Measurements from ENCODE around the gene RTTN.
A peak's percentile ranks its signal among the peaks of the same experiment; 100 is the strongest.

The RTTN gene

DNA sequence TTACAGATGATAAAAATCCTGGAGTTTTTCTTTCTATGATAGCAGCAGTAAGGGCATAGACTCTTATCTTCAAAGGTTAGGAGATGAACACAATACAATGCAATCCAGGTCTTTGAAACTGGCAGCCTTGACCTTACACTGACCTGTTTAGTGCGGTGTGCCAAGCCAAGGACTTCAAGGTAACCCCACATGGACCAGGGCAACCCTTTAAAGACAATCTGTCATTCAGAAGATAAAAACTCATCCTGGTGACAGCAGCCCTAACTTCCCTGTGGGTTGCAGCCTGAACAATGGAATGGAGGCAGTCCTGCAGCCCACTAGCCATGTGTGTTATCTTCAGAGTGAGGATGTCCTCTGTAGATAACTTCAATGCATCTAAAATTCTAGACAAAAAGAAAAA lies 78.1 kb downstream of the RTTN start:
- Histone ChIP-seq H3K4me3 (ENCODE audit: control insufficient read depth in 1 of 7, extremely low read depth in 1 of 7, insufficient read depth in 4 of 7, low read depth in 2 of 7, low read length in 6 of 7) (no peak overlapping the region), H3K27me3 (replicated peaks in 2 of 5; ENCODE audit: control insufficient read depth in 4 of 5, insufficient read depth in 5 of 5, low read length in 4 of 5) (no peaks in the 10 kb centered on the region), H3K36me3 (ENCODE audit: control insufficient read depth in 4 of 4, insufficient read depth in 4 of 4, low read length in 3 of 4) (peaks cover 3 to 24% (median 15%) of the 10 kb centered on the region in 4 experiments), H3K4me1 (ENCODE audit: control extremely low read depth in 1 of 4, control insufficient read depth in 4 of 4, insufficient read depth in 4 of 4, low read length in 3 of 4) (no peaks in the 10 kb centered on the region), H3K9me3 (ENCODE audit: control extremely low read depth in 1 of 5, control insufficient read depth in 4 of 5, insufficient read depth in 2 of 5, low read depth in 1 of 5, low read length in 4 of 5) (no peaks in the 10 kb centered on the region), H3K27ac (ENCODE audit: insufficient read depth in 1 of 2, low read depth in 1 of 2, low read length in 2 of 2, poor library complexity in 1 of 2, severe bottlenecking in 2 of 2) (no peak overlapping the region)
- WGBS (ENCODE audit: insufficient coverage), result 100% methylated on average over 1 of the region's 1 CpG
- ChIA-PET POLR2A (no interaction called here), CTCF (no interaction called here)
- DNase-seq, result peak in 1 of 3 donors; percentile 16

- ChIA-PET CTCF (no interaction called here), POLR2A (no interaction called here)
- peaks cover 3 to 24% (median 15%) of the 10 kb centered on the region in 4 experiments for H3K36me3 ChIP-seq (ENCODE audit: control insufficient read depth in 4 of 4, insufficient read depth in 4 of 4, low read length in 3 of 4)
- no peaks in the 10 kb centered on the region for H3K27me3 ChIP-seq (replicated peaks in 2 of 5; ENCODE audit: control insufficient read depth in 4 of 5, insufficient read depth in 5 of 5, low read length in 4 of 5)
- H3K4me1 ChIP-seq (ENCODE audit: control extremely low read depth in 1 of 4, control insufficient read depth in 4 of 4, insufficient read depth in 4 of 4, low read length in 3 of 4), result no peaks in the 10 kb centered on the region
- DNase-seq, result no peak
- no peaks in the 10 kb centered on the region for H3K9me3 ChIP-seq (ENCODE audit: control extremely low read depth in 1 of 5, control insufficient read depth in 4 of 5, insufficient read depth in 2 of 5, low read depth in 1 of 5, low read length in 4 of 5)
- no peak overlapping the region for H3K27ac ChIP-seq (ENCODE audit: insufficient read depth in 1 of 2, low read depth in 1 of 2, low read length in 2 of 2, poor library complexity in 1 of 2, severe bottlenecking in 2 of 2)
- no peak overlapping the region for H3K4me3 ChIP-seq (ENCODE audit: control insufficient read depth in 1 of 7, extremely low read depth in 1 of 7, insufficient read depth in 4 of 7, low read depth in 2 of 7, low read length in 6 of 7)
- WGBS (ENCODE audit: insufficient coverage), result no CpG with 5 or more reads among the region's 1 CpG
Observed at GRCh38 chr18:70126832-70127231, 78.7 kb downstream of the RTTN start.

GRCh38 chr18:70124139-70124538 lies 81.3 kb downstream of the RTTN start:
- ChIA-PET POLR2A (no interaction called here), CTCF (no interaction called here)
- Histone ChIP-seq H3K9me3 (ENCODE audit: control extremely low read depth in 1 of 5, control insufficient read depth in 4 of 5, insufficient read depth in 2 of 5, low read depth in 1 of 5, low read length in 4 of 5) (no peaks in the 10 kb centered on the region), H3K27ac (ENCODE audit: insufficient read depth in 1 of 2, low read depth in 1 of 2, low read length in 2 of 2, poor library complexity in 1 of 2, severe bottlenecking in 2 of 2) (no peak overlapping the region), H3K4me1 (ENCODE audit: control extremely low read depth in 1 of 4, control insufficient read depth in 4 of 4, insufficient read depth in 4 of 4, low read length in 3 of 4) (no peaks in the 10 kb centered on the region), H3K36me3 (ENCODE audit: control insufficient read depth in 4 of 4, insufficient read depth in 4 of 4, low read length in 3 of 4) (peaks cover 3 to 25% (median 16%) of the 10 kb centered on the region in 4 experiments), H3K4me3 (ENCODE audit: control insufficient read depth in 1 of 7, extremely low read depth in 1 of 7, insufficient read depth in 4 of 7, low read depth in 2 of 7, low read length in 6 of 7) (no peak overlapping the region), H3K27me3 (replicated peaks in 2 of 5; ENCODE audit: control insufficient read depth in 4 of 5, insufficient read depth in 5 of 5, low read length in 4 of 5) (no peaks in the 10 kb centered on the region)
- 100% methylated on average over 2 of the region's 4 CpGs for WGBS (ENCODE audit: insufficient coverage)
- DNase-seq, result no peak

GRCh38 chr18:70121842-70122241 lies 83.6 kb downstream of the RTTN start:
- Histone ChIP-seq H3K36me3 (ENCODE audit: control insufficient read depth in 4 of 4, insufficient read depth in 4 of 4, low read length in 3 of 4) (peaks cover 0 to 28% (median 9%) of the 10 kb centered on the region in 4 experiments), H3K27me3 (replicated peaks in 2 of 5; ENCODE audit: control insufficient read depth in 4 of 5, insufficient read depth in 5 of 5, low read length in 4 of 5) (no peaks in the 10 kb centered on the region), H3K4me1 (ENCODE audit: control extremely low read depth in 1 of 4, control insufficient read depth in 4 of 4, insufficient read depth in 4 of 4, low read length in 3 of 4) (no peaks in the 10 kb centered on the region), H3K4me3 (ENCODE audit: control insufficient read depth in 1 of 7, extremely low read depth in 1 of 7, insufficient read depth in 4 of 7, low read depth in 2 of 7, low read length in 6 of 7) (no peak overlapping the region), H3K9me3 (ENCODE audit: control extremely low read depth in 1 of 5, control insufficient read depth in 4 of 5, insufficient read depth in 2 of 5, low read depth in 1 of 5, low read length in 4 of 5) (peaks cover 0 to 5% (median 0%) of the 10 kb centered on the region in 5 experiments), H3K27ac (ENCODE audit: insufficient read depth in 1 of 2, low read depth in 1 of 2, low read length in 2 of 2, poor library complexity in 1 of 2, severe bottlenecking in 2 of 2) (no peak overlapping the region)
- CTCF ChIA-PET, result interaction anchor here (0.6 kb wide), 1 partner anchor 1012 kb away, joined by 3 read pairs; no protein-coding TSS in a partner anchor
- DNase-seq, result no peak
- WGBS (ENCODE audit: insufficient coverage), result 100% methylated on average over 1 of the region's 3 CpGs
- POLR2A ChIA-PET, result no interaction called here

- H3K4me1 ChIP-seq (ENCODE audit: control extremely low read depth in 1 of 4, control insufficient read depth in 4 of 4, insufficient read depth in 4 of 4, low read length in 3 of 4), result no peaks in the 10 kb centered on the region
- H3K4me3 ChIP-seq (ENCODE audit: control insufficient read depth in 1 of 7, extremely low read depth in 1 of 7, insufficient read depth in 4 of 7, low read depth in 2 of 7, low read length in 6 of 7), result no peak overlapping the region
- 90% methylated on average over 2 of the region's 2 CpGs for WGBS (ENCODE audit: insufficient coverage)
- no peak for DNase-seq
- no peaks in the 10 kb centered on the region for H3K27me3 ChIP-seq (replicated peaks in 2 of 5; ENCODE audit: control insufficient read depth in 4 of 5, insufficient read depth in 5 of 5, low read length in 4 of 5)
- ChIA-PET CTCF (no interaction called here), POLR2A (no interaction called here)
- H3K9me3 ChIP-seq (ENCODE audit: control extremely low read depth in 1 of 5, control insufficient read depth in 4 of 5, insufficient read depth in 2 of 5, low read depth in 1 of 5, low read length in 4 of 5), result peaks cover 0 to 5% (median 0%) of the 10 kb centered on the region in 5 experiments
- no peak overlapping the region for H3K27ac ChIP-seq (ENCODE audit: insufficient read depth in 1 of 2, low read depth in 1 of 2, low read length in 2 of 2, poor library complexity in 1 of 2, severe bottlenecking in 2 of 2)
- peaks cover 0 to 32% (median 4%) of the 10 kb centered on the region in 4 experiments for H3K36me3 ChIP-seq (ENCODE audit: control insufficient read depth in 4 of 4, insufficient read depth in 4 of 4, low read length in 3 of 4)
Observed at GRCh38 chr18:70116949-70117348, 88.5 kb downstream of the RTTN start.

GRCh38 chr18:70113511-70113910 lies 92.0 kb downstream of the RTTN start:
- H3K36me3 ChIP-seq (ENCODE audit: control insufficient read depth in 4 of 4, insufficient read depth in 4 of 4, low read length in 3 of 4), result peaks cover 4 to 34% (median 8%) of the 10 kb centered on the region in 4 experiments
- H3K4me3 ChIP-seq (ENCODE audit: control insufficient read depth in 1 of 7, extremely low read depth in 1 of 7, insufficient read depth in 4 of 7, low read depth in 2 of 7, low read length in 6 of 7), result no peak overlapping the region
- no CpG with 5 or more reads among the region's 1 CpG for WGBS (ENCODE audit: insufficient coverage)
- DNase-seq, result no peak
- CTCF ChIA-PET, result no interaction called here
- no peaks in the 10 kb centered on the region for H3K4me1 ChIP-seq (ENCODE audit: control extremely low read depth in 1 of 4, control insufficient read depth in 4 of 4, insufficient read depth in 4 of 4, low read length in 3 of 4)
- H3K27ac ChIP-seq (ENCODE audit: insufficient read depth in 1 of 2, low read depth in 1 of 2, low read length in 2 of 2, poor library complexity in 1 of 2, severe bottlenecking in 2 of 2), result no peak overlapping the region
- H3K27me3 ChIP-seq (replicated peaks in 2 of 5; ENCODE audit: control insufficient read depth in 4 of 5, insufficient read depth in 5 of 5, low read length in 4 of 5), result no peaks in the 10 kb centered on the region
- H3K9me3 ChIP-seq (ENCODE audit: control extremely low read depth in 1 of 5, control insufficient read depth in 4 of 5, insufficient read depth in 2 of 5, low read depth in 1 of 5, low read length in 4 of 5), result peaks cover 0 to 11% (median 0%) of the 10 kb centered on the region in 5 experiments
- POLR2A ChIA-PET, result no interaction called here

- no peak overlapping the region for H3K4me3 ChIP-seq (ENCODE audit: control insufficient read depth in 1 of 7, extremely low read depth in 1 of 7, insufficient read depth in 4 of 7, low read depth in 2 of 7, low read length in 6 of 7)
- H3K36me3 ChIP-seq (ENCODE audit: control insufficient read depth in 4 of 4, insufficient read depth in 4 of 4, low read length in 3 of 4), result peaks cover 6 to 52% (median 17%) of the 10 kb centered on the region in 4 experiments
- no peak overlapping the region for H3K27ac ChIP-seq (ENCODE audit: insufficient read depth in 1 of 2, low read depth in 1 of 2, low read length in 2 of 2, poor library complexity in 1 of 2, severe bottlenecking in 2 of 2)
- H3K27me3 ChIP-seq (replicated peaks in 2 of 5; ENCODE audit: control insufficient read depth in 4 of 5, insufficient read depth in 5 of 5, low read length in 4 of 5), result no peaks in the 10 kb centered on the region
- WGBS (ENCODE audit: insufficient coverage), result 96% methylated on average over 11 of the region's 11 CpGs
- DNase-seq, result no peak
- POLR2A ChIA-PET, result no interaction called here
- H3K4me1 ChIP-seq (ENCODE audit: control extremely low read depth in 1 of 4, control insufficient read depth in 4 of 4, insufficient read depth in 4 of 4, low read length in 3 of 4), result no peaks in the 10 kb centered on the region
- H3K9me3 ChIP-seq (ENCODE audit: control extremely low read depth in 1 of 5, control insufficient read depth in 4 of 5, insufficient read depth in 2 of 5, low read depth in 1 of 5, low read length in 4 of 5), result peaks cover 0 to 6% (median 0%) of the 10 kb centered on the region in 5 experiments
- CTCF ChIA-PET, result interaction anchor here (0.6 kb wide), 1 partner anchor 565 kb away, joined by 3 read pairs; no protein-coding TSS in a partner anchor
Observed at GRCh38 chr18:70110678-70111077, 94.8 kb downstream of the RTTN start.

Data from common myeloid progenitor, CD34-positive (primary cell).